Peyer's patch (tissue), 4 donors: ENCODE results near the gene ACOX3.

ENCODE experiments used
- POLR2A ChIP-seq, 2 donors: fragments of 450-650 bp; IDR thresholded peaks; one replicate each; pipeline ENCODE4 v1.5.1; 2017; ENCODE audit warnings: antibody characterized with exemption in 2 of 2, mild to moderate bottlenecking in 2 of 2, moderate library complexity in 2 of 2
- TF ChIP-seq, protein P1 (sequence below), 6 experiments: fragments of 450-650 bp in 4 of 6; fragments of 200-600 bp in 2 of 6; sonication (generic) in 1 of 6; IDR thresholded peaks; one replicate each; pipeline ENCODE4 v1.5.1; 2017 to 2019; ENCODE audit warnings: antibody characterized with exemption in 6 of 6, mild to moderate bottlenecking in 3 of 6, moderate library complexity in 1 of 6

- no peak for TF ChIP-seq POLR2A (IDR thresholded peaks at IDR 0.05)
- TF ChIP-seq, protein P1, sequence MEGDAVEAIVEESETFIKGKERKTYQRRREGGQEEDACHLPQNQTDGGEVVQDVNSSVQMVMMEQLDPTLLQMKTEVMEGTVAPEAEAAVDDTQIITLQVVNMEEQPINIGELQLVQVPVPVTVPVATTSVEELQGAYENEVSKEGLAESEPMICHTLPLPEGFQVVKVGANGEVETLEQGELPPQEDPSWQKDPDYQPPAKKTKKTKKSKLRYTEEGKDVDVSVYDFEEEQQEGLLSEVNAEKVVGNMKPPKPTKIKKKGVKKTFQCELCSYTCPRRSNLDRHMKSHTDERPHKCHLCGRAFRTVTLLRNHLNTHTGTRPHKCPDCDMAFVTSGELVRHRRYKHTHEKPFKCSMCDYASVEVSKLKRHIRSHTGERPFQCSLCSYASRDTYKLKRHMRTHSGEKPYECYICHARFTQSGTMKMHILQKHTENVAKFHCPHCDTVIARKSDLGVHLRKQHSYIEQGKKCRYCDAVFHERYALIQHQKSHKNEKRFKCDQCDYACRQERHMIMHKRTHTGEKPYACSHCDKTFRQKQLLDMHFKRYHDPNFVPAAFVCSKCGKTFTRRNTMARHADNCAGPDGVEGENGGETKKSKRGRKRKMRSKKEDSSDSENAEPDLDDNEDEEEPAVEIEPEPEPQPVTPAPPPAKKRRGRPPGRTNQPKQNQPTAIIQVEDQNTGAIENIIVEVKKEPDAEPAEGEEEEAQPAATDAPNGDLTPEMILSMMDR (IDR thresholded peaks at IDR 0.05): no peak
Measured at GRCh38 chr4:8330821-8331574, 109.5 kb downstream of the ACOX3 start.
